Cardiac muscle cell (in vitro differentiated cells and primary cell): ENCODE data around the gene PDE4A. TPM values are rescaled to one million over a fixed set of nuclear protein-coding genes. Genes with fewer than 3 reads are reported as not detected.
"Not testable (repeated sequence)": the region's sequence is repeated elsewhere in the genome, so short reads cannot be mapped to it uniquely, and the experiment has no call there.

ENCODE experiments used
- DNase-seq, 2 donors: peaks; one replicate each; pipeline versions ENCODE4 v3.0.0 to v3.0.0-alpha.2; 2010 to 2017; ENCODE audit warnings: low read depth in 1 of 2, low spot score in 1 of 2
- H3K27ac ChIP-seq: fragments of 200-600 bp; sonication (generic); 2 replicates; pipeline ENCODE4 v1.5.1; 2016
- H3K27me3 ChIP-seq: fragments of 200-600 bp; sonication (generic); 2 replicates; pipeline ENCODE4 v1.6.0; 2016; ENCODE audit warnings: control low read depth
- H3K36me3 ChIP-seq: fragments of 200-600 bp; sonication (generic); 2 replicates; pipeline ENCODE4 v1.5.1; 2016; ENCODE audit warnings: control low read depth
- H3K4me1 ChIP-seq: fragments of 200-600 bp; sonication (generic); 2 replicates; pipeline ENCODE4 v1.8.1; 2017; ENCODE audit warnings: low read depth, mild to moderate bottlenecking, mixed run types
- H3K4me3 ChIP-seq: fragments of 200-600 bp; sonication (generic); 2 replicates; pipeline ENCODE4 v1.5.1; 2016; ENCODE audit warnings: mild to moderate bottlenecking
- H3K9me3 ChIP-seq: fragments of 200-600 bp; sonication (generic); 2 replicates; pipeline ENCODE4 v1.5.1; 2017; ENCODE audit warnings: low read depth, mild to moderate bottlenecking, control low read depth
- polyA plus RNA-seq: library from polyadenylated mRNA; unstranded; fragments of >200 nt; fragmentation: Nextera tagmentation; extraction: Ambion mirVana; gene quantifications from 2 replicates; pipeline ENCODE4 v1.2.1, GENCODE V29; 2016
- total RNA-seq: library from RNA; depleted of rRNA; stranded (reverse); fragments of >200 nt; gene quantifications from 2 replicates; pipeline ENCODE4 v1.2.3, GENCODE V29; 2016
- TF ChIP-seq, protein P1 (sequence below): IDR thresholded peaks from 2 replicates; pipeline ENCODE4 v1.5.1; 2012; ENCODE audit warnings: low read depth, mild to moderate bottlenecking, low read length

The PDE4A gene
- total and polyA plus RNA-seq, 2 experiments from 2014 or later = 2.4 to 2.5 TPM

DNA sequence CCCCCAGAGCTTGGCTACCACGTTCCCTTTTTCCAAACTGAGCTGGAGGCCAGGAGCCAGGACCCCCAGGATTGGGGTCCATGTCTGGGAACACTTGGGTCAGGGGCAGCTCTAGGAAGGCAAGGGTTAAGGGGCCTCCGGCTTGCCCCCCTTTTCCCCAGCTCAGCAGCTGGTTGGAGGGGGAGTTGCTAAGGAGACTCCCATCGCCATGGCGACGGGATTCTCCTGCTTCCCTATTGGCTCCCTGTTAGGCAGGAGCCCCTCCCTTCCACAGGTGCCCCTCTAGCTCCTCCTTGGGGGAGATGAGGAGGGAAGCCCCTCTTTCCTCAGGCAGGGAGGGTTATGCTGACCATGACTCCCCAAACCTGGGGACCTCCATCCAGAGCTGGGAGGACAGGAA, 33.9 kb downstream of the PDE4A start:
- no peaks in the 10 kb centered on the region for H3K9me3 ChIP-seq
- H3K27ac ChIP-seq = no peak overlapping the region
- no peaks in the 10 kb centered on the region for H3K27me3 ChIP-seq
- TF ChIP-seq, protein P1, sequence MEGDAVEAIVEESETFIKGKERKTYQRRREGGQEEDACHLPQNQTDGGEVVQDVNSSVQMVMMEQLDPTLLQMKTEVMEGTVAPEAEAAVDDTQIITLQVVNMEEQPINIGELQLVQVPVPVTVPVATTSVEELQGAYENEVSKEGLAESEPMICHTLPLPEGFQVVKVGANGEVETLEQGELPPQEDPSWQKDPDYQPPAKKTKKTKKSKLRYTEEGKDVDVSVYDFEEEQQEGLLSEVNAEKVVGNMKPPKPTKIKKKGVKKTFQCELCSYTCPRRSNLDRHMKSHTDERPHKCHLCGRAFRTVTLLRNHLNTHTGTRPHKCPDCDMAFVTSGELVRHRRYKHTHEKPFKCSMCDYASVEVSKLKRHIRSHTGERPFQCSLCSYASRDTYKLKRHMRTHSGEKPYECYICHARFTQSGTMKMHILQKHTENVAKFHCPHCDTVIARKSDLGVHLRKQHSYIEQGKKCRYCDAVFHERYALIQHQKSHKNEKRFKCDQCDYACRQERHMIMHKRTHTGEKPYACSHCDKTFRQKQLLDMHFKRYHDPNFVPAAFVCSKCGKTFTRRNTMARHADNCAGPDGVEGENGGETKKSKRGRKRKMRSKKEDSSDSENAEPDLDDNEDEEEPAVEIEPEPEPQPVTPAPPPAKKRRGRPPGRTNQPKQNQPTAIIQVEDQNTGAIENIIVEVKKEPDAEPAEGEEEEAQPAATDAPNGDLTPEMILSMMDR = no peak
- DNase-seq = peak; percentile 20 to 38
- H3K36me3 ChIP-seq = no peaks in the 10 kb centered on the region
- H3K4me1 ChIP-seq = no peaks in the 10 kb centered on the region
- no peak overlapping the region for H3K4me3 ChIP-seq

DNA sequence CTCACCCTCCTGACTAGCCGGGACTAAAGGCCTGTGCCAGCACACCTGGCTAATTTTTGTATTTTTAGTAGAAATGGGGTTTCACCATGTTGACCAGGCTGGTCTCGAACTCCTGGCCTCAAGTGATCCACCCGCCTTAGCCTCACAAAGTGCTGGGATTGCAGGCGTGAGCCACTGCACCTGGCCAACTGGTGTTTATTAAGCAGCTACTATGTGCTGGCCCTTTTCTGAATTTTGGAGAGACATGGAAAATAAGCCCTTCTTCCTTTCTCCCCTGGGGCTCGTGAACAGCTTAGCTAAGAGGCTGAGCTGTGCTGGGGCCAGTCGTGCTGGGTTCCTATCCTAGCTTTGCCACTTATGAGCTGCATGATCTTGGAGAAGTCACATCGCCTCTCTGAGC, 38.4 kb downstream of the PDE4A start:
- H3K4me1 ChIP-seq, H3K4me3 ChIP-seq, H3K27me3 ChIP-seq, DNase-seq, H3K9me3 ChIP-seq, H3K27ac ChIP-seq, H3K36me3 ChIP-seq: not testable (repeated sequence)

DNA sequence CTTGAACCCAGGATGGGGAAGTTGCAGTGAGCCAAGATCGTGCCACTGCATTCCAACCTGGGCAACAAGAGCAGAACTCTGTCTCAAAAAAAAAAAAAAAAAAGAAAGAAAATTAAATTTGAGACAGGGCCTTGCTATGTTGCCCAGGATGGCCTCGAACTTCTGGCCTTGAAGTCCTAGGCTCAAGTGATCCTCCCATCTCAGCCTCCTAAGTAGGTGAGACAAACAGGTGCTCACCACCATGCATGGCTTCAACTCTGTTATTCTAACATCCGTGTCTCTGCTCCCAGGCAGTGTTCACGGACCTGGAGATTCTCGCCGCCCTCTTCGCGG, 40.3 kb downstream of the PDE4A start:
- H3K27ac ChIP-seq = no peak overlapping the region
- H3K27me3 ChIP-seq = no peaks in the 10 kb centered on the region
- DNase-seq = no peak
- H3K4me3 ChIP-seq = no peak overlapping the region
- H3K4me1 ChIP-seq = no peaks in the 10 kb centered on the region
- TF ChIP-seq, protein P1 = no peak
- H3K9me3 ChIP-seq = no peaks in the 10 kb centered on the region
- H3K36me3 ChIP-seq = no peaks in the 10 kb centered on the region

DNA sequence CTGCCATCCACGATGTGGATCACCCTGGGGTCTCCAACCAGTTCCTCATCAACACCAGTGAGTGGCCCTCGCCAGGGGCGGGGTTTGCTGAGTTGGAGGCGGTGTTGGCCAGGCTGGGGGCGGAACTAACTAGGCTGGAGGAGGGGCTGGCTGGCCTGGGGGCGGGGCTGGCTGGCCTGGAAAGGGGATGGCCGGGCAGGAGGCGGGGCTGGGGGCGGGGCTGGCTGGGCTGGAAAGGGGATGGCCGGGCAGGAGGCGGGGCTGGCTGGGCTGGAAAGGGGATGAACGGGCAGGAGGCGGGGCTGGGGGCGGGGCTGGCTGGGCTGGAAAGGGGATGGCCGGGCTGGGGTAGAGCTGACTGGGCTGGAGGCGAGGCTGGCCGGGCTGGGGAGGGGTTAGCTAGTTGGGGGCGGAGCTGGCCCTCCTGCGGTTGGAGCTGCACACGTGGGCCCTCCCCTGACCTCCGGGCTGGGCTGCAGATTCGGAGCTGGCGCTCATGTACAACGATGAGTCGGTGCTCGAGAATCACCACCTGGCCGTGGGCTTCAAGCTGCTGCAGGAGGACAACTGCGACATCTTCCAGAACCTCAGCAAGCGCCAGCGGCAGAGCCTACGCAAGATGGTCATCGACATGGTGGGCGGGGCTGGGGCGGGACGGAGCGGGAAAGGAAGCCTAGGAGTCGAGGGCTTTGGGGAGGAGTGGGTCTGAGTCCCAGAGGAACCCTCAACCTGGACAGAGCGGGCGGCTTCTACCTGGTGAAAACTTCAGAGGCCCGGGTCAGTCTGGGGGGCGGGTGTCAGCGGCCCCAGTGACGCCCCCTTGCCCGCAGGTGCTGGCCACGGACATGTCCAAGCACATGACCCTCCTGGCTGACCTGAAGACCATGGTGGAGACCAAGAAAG, 41.0 kb downstream of the PDE4A start:
- no peaks in the 10 kb centered on the region for H3K27me3 ChIP-seq
- no peaks in the 10 kb centered on the region for H3K4me1 ChIP-seq
- H3K27ac ChIP-seq = no peak overlapping the region
- peak overlapping the region; percentile 15 for H3K4me3 ChIP-seq
- no peaks in the 10 kb centered on the region for H3K36me3 ChIP-seq
- DNase-seq = peak; percentile 96 to 97
- TF ChIP-seq, protein P1 = no peak
- H3K9me3 ChIP-seq = no peaks in the 10 kb centered on the region

DNA sequence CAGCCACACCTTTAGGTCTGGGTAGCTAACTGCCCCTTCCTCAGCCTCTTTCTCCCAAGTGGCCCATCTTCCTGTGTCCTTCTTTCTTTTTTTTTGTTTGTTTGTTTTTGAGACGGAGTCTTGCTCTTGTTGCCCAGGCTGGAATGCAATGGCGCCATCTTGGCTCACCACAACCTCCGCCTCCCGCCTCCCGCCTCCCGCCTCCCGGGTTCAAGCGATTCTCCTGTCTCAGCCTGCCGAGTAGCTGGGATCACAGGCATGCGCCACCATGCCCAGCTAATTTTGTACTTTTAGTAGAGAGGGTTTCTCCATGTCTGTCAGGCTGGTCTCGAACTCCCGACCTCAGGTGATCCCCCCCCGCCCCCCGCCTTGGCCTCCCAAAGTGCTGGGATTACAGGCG, 41.7 kb downstream of the PDE4A start:
- not testable (repeated sequence) for H3K36me3 ChIP-seq, H3K27ac ChIP-seq, H3K9me3 ChIP-seq, DNase-seq, H3K4me1 ChIP-seq, H3K27me3 ChIP-seq, H3K4me3 ChIP-seq

DNA sequence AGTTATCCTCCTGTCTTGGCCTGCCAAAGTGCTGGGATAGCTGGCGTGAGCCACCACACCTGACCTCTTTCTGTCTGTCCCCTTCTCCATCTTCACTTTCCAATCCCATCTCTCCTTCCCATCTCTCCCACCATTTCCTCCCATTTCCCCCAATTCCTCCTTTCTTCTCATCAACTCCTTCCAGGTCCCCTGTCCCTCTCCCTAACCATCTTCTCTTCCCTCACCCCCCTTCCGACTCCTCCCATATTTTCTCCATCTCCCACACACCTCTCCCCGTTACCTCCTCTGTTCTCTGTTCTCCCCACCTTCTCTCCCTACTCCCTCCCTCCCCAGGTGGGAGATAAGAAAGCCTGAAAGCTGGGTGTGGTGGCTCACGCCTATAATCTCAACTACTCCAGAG, 42.2 kb downstream of the PDE4A start:
- no peak for DNase-seq
- TF ChIP-seq, protein P1 = no peak
- H3K4me3 ChIP-seq = no peak overlapping the region
- no peaks in the 10 kb centered on the region for H3K36me3 ChIP-seq
- no peak overlapping the region for H3K27ac ChIP-seq
- no peaks in the 10 kb centered on the region for H3K27me3 ChIP-seq
- H3K9me3 ChIP-seq = no peaks in the 10 kb centered on the region
- H3K4me1 ChIP-seq = no peaks in the 10 kb centered on the region
